Pulmonary artery endothelial cell (primary cell): Measurements from ENCODE around the gene CSRP3. TPM values are rescaled to one million over a fixed set of nuclear protein-coding genes. Genes with fewer than 3 reads are reported as not detected.

ENCODE experiments used
- DNase-seq: peaks from one replicate; pipeline ENCODE4 v3.0.0-alpha.2; 2011; ENCODE audit warnings: low read depth, low spot score
- total RNA-seq: library from RNA; depleted of rRNA; stranded (reverse); fragments of >200 nt; gene quantifications from 2 replicates; pipeline ENCODE4 v1.2.3, GENCODE V29; 2014

Gene CSRP3
- total RNA-seq = not detected in 2 replicates

GRCh38 chr11:19201737-19202605, at the start of gene CSRP3:
TSS of gene CSRP3 (minus strand) at chr11:19201983. CDS start at chr11:19192448, 9,535 bp downstream.
- no peak for DNase-seq

DNA sequence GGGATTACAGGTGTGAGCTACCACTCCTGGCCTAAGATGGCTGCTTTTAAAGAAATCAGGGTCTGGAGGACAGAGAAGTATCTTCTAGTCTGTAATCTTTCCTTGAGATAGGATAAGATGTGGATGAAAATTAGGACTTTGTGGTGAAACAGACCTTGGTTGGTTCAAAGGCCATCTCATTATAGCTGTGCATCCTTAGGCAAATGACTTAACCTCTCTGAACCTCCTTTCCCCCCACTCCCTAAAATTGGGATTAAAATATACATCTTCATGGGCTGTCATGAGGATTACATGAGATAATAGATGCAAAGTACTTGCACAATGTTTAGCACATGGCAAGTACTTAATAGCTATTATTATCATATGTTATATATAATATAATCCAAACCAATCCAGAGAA, 49.8 kb upstream of the CSRP3 start:
- no peak for DNase-seq

DNA sequence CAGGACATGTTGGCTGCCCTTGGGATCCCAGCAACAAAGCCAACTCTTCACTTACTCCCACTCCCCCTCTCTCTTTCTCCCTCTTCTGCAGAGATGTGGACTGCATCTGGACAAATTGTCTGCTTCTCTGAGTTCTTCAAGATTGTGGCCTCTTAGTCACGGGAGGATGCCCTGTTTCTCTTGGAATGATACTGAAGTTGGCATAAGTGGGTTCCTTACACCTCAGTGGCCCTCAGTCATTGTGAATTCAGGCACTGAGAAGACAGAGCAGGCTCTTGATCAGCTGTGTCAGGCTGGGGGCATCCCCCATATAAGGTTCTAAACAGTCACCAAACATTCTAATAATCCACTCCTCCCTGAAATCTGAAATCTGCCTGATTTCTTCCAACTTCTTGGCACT, 45.0 kb upstream of the CSRP3 start:
- no peak for DNase-seq

- DNase-seq = no peak
Measured at GRCh38 chr11:19245351-19245750, 43.6 kb upstream of the CSRP3 start.

DNA sequence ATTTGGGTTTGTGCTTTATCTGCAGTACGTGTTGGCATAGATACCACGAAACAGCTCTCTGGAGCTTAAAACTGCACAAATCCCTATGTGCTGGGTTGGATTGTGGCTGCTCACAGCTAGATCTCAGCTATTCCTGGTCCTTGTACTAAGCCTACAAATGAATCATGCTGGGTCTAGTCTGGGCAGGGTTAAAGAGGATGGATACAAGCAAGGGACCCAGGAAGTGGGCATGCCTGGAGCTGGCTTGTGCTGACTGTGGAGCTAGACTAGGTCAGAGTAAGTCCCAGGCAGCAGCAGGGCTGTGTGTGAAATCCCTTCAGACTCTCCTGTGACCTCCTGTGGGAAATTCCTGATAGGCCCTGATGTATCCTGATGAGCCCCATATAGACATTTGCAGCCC, 42.8 kb upstream of the CSRP3 start:
- DNase-seq = no peak

DNA sequence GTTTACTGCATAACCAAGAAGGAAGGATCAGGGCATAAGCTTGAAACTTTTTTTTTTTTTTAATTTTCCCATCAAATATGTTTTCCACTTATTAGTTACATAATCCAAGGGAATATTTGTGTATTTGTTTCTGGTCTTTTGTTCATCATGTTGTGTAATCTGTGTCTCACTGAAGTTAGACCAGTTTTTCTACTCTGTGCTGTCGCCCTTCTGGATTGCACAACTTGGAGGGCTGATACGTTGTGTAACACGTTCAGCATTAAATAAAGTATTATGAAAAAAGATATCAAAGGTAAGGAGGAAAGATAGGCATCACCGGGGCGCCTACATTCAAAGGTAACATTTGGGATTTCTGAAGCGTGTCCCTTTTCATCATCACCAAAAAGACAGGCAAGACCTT, 42.3 kb upstream of the CSRP3 start:
- DNase-seq = no peak

DNA sequence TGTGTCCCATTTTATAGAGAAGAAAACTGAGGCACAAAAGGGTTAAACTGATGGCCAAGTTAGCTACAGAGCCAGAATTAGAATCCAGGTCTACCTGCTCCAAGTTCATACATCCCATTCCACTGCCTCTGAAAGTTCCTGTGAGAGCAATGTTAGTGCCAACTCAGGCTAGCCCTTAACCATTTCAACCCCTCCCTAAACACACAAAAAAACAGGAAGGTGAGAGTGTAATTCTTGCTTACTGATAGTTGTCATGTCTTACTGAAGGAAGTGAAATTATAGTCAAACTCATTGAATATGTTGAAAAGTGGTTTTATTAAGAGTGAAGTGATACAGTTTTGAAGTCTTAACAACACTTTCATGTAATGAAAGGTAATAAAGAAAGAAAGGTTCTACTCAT, 41.8 kb upstream of the CSRP3 start:
- no peak for DNase-seq

GRCh38 chr11:19243143-19243542, 41.4 kb upstream of the CSRP3 start:
- DNase-seq = no peak

DNA sequence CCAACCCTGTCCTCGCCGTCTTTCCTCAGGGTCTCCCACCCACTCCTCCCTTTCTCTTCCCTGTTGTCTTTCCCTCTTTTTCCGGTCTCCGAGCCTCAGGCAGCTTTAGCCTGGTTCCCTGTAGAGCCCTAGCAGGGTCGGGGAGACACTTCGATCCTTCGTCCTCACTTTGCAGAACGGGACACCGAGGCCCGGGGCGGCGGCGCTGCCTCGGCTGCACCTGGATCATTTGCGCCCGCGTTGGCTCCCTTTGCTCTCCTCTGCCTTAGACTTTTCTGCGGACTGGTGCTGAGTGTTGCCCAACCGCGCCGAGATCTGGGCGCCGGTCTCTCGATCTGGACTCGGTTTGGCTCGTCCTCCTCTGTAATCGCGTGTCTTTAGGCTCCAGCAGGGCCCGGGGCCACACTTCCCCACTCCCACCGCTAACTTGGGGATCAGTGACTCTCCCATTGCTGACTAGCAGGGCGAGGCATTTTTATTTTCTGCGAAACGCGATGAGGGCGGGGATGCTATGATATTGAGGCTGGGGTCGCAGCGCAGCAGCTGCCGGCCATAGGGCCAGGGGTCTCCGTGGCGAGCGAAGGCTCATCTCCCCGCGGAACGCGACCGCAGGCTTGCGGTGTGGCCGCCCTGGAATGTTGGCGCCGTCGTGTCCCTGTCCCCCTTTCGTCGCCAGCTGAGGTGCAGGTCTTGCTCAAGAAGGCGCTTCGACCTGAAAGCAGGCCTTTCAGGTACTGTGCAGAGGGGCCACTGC, 40.6 kb upstream of the CSRP3 start:
- no peak for DNase-seq

DNA sequence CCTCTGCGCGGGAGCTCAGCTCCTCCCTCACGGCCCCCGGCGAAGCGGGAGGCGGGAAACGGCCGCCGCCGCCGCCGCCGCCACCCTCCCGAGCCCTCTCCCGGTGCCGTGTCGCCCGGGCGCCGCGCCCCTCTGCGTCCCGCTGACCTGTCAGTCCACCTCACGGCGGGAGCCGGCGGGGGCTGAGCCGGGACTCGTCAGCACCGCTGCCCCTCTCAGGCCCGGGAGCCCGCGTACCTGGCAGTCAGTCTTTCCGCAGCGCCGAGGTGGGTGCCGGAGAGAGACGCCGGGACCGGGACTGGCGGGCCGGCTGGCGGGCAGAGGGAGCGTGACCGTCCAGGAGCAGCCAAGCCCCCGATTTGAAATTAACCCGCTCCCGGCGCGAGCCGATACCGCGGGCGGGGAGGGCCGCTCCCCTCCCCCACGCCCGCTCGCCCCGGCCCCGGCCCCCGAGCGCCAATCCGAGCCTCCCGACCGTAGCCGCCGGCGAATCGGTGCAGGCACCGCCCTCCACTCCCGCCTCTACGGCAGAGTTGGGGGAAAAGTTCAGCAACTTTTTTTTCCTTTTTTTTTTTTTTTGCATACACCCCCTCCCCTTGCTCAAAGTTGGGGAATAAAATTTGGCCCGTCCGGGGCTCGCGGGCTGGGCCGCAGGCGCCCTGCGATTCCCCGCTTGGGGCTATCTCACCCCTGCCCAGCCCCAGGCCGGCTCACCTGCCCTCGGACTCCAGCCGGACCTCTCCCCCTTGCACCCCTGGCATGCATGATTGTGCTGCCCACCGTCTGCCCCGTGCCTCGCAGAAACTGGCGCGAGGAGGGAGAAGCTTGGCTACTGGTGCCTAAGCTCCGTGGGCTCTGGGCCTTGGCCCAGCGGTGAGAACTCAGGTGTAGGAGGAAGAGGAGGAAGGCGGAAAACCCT, 39.7 kb upstream of the CSRP3 start:
- no peak for DNase-seq

DNA sequence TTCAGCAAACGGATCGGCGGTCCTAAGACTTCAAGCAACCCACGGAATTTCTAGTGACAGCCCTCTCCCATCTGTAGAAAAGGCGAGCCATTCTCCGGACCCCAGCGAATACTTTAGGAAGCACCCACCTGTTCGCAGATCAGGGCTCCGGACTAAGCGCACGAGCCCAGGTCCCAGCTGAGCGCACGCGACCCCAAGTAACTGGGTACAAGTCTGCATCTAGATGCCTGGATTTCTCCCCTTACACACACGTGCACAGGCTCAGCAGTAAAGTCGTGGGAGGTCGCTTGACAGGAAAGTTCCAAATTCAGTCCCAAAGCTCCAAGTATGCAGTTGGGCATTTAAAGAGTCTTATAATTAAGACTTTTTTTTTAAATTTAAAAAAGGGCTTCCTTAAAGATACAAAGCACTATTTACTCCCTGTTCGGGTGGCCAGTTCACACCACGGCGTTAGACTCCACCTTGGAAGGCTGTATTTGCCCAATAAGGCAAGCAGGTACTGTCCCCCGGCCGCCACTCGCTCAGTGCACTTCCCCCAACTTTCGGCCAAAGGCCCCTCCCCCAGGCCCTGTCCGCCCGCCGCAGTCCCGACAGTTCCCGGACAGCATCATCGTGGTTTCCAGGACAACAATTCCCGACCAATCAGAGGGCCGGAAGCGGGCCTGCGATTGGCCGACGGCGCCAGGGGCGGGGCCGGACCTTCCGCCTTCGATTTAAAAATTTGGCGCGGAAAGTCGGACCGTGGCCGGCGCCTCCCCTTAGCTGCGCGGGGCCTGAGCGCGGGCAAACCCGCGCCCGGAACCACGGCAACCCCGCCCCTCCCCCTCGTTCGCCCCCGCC, 38.9 kb upstream of the CSRP3 start, which contains the start of gene E2F8:
Gene E2F8 (minus strand): TSS at position 526 of the 840 bp plus-strand sequence. CDS start 824 bp downstream, outside the sequence.
- peak; percentile 71 for DNase-seq

DNA sequence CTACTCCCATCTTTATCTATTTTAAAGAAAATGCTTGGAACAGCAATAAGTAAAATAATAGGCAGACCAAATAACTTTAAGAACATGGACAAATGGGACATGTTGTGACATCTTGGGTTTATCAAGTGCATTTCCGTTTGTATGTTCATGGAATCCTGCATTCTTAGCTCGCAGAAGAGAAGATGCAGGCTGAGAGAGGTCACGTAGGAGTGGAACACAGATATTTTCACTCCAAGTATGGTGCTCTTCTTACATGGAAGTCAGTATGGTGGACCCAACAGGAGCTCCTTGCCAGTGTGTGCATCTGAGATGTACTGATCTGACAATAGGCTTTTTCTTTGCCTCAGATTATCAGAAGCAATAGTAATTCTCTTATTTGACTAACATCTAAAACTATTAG, 37.3 kb upstream of the CSRP3 start:
- DNase-seq = no peak

DNA sequence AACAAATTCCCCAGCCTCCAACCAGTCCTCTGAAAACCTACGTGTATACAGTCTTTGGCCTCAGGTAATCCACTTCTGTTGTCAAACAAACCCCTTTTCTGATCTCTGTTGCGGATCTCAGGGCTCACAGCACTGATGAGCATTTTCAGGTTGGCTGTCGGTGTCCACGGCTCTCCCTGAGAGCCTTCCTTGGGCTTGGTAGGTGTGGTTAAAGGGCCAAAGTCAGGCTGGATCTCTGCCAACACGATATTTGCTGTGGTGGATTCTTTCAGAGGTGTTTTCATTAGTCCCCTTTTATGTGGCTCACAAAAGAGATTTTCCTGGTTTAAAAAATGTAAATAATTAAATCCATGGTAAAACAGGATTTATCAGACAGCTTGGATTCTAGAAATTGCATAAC, 36.0 kb upstream of the CSRP3 start:
- DNase-seq = no peak

GRCh38 chr11:19237381-19237780, 35.6 kb upstream of the CSRP3 start:
- DNase-seq = no peak

- DNase-seq = no peak
Measured at GRCh38 chr11:19234231-19234817, 32.5 kb upstream of the CSRP3 start.

GRCh38 chr11:19232910-19233503, 31.2 kb upstream of the CSRP3 start:
- DNase-seq = peak; percentile 75

DNA sequence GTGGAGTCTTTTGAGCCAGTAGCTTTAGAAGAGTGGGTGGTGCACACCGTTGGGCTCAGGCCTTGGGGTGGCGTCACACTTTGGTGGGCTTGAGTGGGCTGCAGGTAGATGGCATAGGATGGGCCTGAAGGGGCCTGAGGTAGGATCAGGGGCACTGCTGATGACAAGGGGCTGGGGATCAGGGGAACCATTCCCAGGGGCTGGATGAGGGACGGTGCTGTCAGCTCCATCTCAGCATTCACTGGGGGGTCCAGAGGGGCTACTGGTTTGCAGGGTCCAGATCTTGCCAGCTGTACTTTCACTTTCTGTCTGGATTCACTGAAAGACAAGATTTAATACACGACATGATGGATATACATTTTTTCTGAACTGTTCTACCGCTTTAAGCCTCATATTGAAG, 27.9 kb upstream of the CSRP3 start:
- no peak for DNase-seq

GRCh38 chr11:19228968-19229367, 27.2 kb upstream of the CSRP3 start:
- no peak for DNase-seq

GRCh38 chr11:19226378-19227195, 24.8 kb upstream of the CSRP3 start:
- DNase-seq = no peak
